NCI-H460 (cell line): ENCODE results near the gene P2RX1. TPM values are rescaled to one million over a fixed set of nuclear protein-coding genes. Genes with fewer than 3 reads are reported as not detected.
"Not testable (repeated sequence)": the region's sequence is repeated elsewhere in the genome, so short reads cannot be mapped to it uniquely, and the experiment has no call there.

Experiments used
- DNase-seq: peaks from one replicate; pipeline ENCODE4 v3.0.0-alpha.2; 2016; ENCODE audit warnings: low read depth; ENCODE audit errors: extremely low read depth
- total RNA-seq: library from RNA; depleted of rRNA; stranded (reverse); fragments of >200 nt; shearing (Covaris generic); gene quantifications from 2 replicates; pipeline ENCODE4 v1.2.3, GENCODE V29; 2014

P2RX1 gene
- total RNA-seq, 1 experiment from 2014 or later = not detected

GRCh38 chr17:3953542-3953941 lies 37.3 kb upstream of the P2RX1 start:
- no peak for DNase-seq

GRCh38 chr17:3952186-3952585 lies 35.9 kb upstream of the P2RX1 start:
- no peak for DNase-seq

- no peak for DNase-seq
These were observed 35.2 kb upstream of the P2RX1 start for GRCh38 chr17:3951420-3951819.

- DNase-seq = no peak
These were observed 34.7 kb upstream of the P2RX1 start for GRCh38 chr17:3951003-3951402.

- DNase-seq = no peak
These were observed 34.3 kb upstream of the P2RX1 start for GRCh38 chr17:3950584-3950983.

- DNase-seq = no peak
These were observed 33.2 kb upstream of the P2RX1 start for GRCh38 chr17:3949418-3949817.

GRCh38 chr17:3948551-3948950 lies 32.3 kb upstream of the P2RX1 start:
- DNase-seq = not testable (repeated sequence)

GRCh38 chr17:3947318-3947810 lies 31.1 kb upstream of the P2RX1 start:
- DNase-seq = no peak

- no peak for DNase-seq
These were observed 30.5 kb upstream of the P2RX1 start for GRCh38 chr17:3946711-3947235.

- DNase-seq = no peak
These were observed 28.5 kb upstream of the P2RX1 start for GRCh38 chr17:3944485-3945388.

- DNase-seq = no peak
These were observed 27.1 kb upstream of the P2RX1 start for GRCh38 chr17:3943240-3943891.

- no peak for DNase-seq
These were observed 24.9 kb upstream of the P2RX1 start for GRCh38 chr17:3940965-3941698.

- no peak for DNase-seq
These were observed 21.1 kb upstream of the P2RX1 start for GRCh38 chr17:3937359-3937758.

- DNase-seq = no peak
These were observed 19.6 kb upstream of the P2RX1 start for GRCh38 chr17:3935825-3936355.

- DNase-seq = peak; percentile 69
These were observed 18.9 kb upstream of the P2RX1 start for GRCh38 chr17:3935140-3935542.

- DNase-seq = no peak
These were observed 13.5 kb upstream of the P2RX1 start for GRCh38 chr17:3929764-3930163.

GRCh38 chr17:3929181-3929580 lies 12.9 kb upstream of the P2RX1 start:
- no peak for DNase-seq

- DNase-seq = no peak
These were observed 12.1 kb upstream of the P2RX1 start for GRCh38 chr17:3928406-3928805.

GRCh38 chr17:3927628-3928340 lies 11.5 kb upstream of the P2RX1 start:
- no peak for DNase-seq
